NCI-H2196 treated with DMSO at 0.1 percent for 48 hours (cell line): Measurements from ENCODE around the gene MRC2.

Experiments used
- DNase-seq: peaks from one replicate; lab custom pipeline; 2025; ENCODE audit not compliant: unreplicated experiment; lab: John Stamatoyannopoulos, UW

MRC2 gene

GRCh38 chr17:62717889-62718288 lies 90.4 kb downstream of the MRC2 start:
- no peak for DNase-seq

- no peak for DNase-seq
Observed at GRCh38 chr17:62718429-62718828, 91.0 kb downstream of the MRC2 start.

- no peak for DNase-seq
Observed at GRCh38 chr17:62719586-62719985, 92.1 kb downstream of the MRC2 start.

- no peak for DNase-seq
Observed at GRCh38 chr17:62720126-62720850, 92.8 kb downstream of the MRC2 start.

GRCh38 chr17:62722625-62723024 lies 95.2 kb downstream of the MRC2 start:
- DNase-seq, result no peak

- DNase-seq, result no peak
Observed at GRCh38 chr17:62723842-62724241, 96.4 kb downstream of the MRC2 start.

- no peak for DNase-seq
Observed at GRCh38 chr17:62724398-62725146, 97.1 kb downstream of the MRC2 start.

- DNase-seq, result no peak
Observed at GRCh38 chr17:62725791-62726249, 98.3 kb downstream of the MRC2 start.

GRCh38 chr17:62727916-62728672 lies 100.6 kb downstream of the MRC2 start:
- no peak for DNase-seq

- DNase-seq, result no peak
Observed at GRCh38 chr17:62732125-62732524, 104.7 kb downstream of the MRC2 start.

GRCh38 chr17:62735044-62735651 lies 107.7 kb downstream of the MRC2 start:
- DNase-seq, result no peak

- no peak for DNase-seq
Observed at GRCh38 chr17:62737513-62737912, 110.0 kb downstream of the MRC2 start.

GRCh38 chr17:62738281-62738680 lies 110.8 kb downstream of the MRC2 start:
- DNase-seq, result no peak

- DNase-seq, result no peak
Observed at GRCh38 chr17:62739645-62740388, 112.3 kb downstream of the MRC2 start.

GRCh38 chr17:62741290-62741689 lies 113.8 kb downstream of the MRC2 start:
- DNase-seq, result no peak
